LNCAP (cell line): Measurements from ENCODE around the gene LMF2.

ENCODE experiments used
- CTCF ChIP-seq: fragments of 450-650 bp; IDR thresholded peaks from 2 replicates; pipeline ENCODE4 v1.5.1; 2017; ENCODE audit warnings: mild to moderate bottlenecking

LMF2 gene

GRCh38 chr22:50531546-50531961, 24.1 kb upstream of the LMF2 start:
- TF ChIP-seq CTCF: no peak

- TF ChIP-seq CTCF: no peak
Measured at GRCh38 chr22:50530877-50531545, 23.5 kb upstream of the LMF2 start.

- TF ChIP-seq CTCF: no peak
Measured at GRCh38 chr22:50530580-50530876, 23.0 kb upstream of the LMF2 start.

- no peak for TF ChIP-seq CTCF
Measured at GRCh38 chr22:50529897-50530579, 22.5 kb upstream of the LMF2 start, which contains the start of gene TYMP. TYMP (minus strand) TSS chr22:50530012; CDS start chr22:50529709, 303 bp downstream.

- no peak for TF ChIP-seq CTCF
Measured at GRCh38 chr22:50529416-50529896, 22.0 kb upstream of the LMF2 start.

GRCh38 chr22:50528682-50529415, 21.3 kb upstream of the LMF2 start:
- TF ChIP-seq CTCF: no peak

GRCh38 chr22:50527921-50528681, 20.6 kb upstream of the LMF2 start:
- no peak for TF ChIP-seq CTCF
